ENCODE measurements around the gene DNAJB5. TPM values are rescaled to one million over a fixed set of nuclear protein-coding genes. Genes with fewer than 3 reads are reported as not detected.

DNAJB5 gene
- total RNA-seq, 3 donors from 2014 or later: 1.2 to 32.9 (median 5.8) TPM

GRCh38 chr9:35042891-35043545 lies 53.5 kb downstream of the DNAJB5 start:
- H3K36me3 ChIP-seq (ENCODE audit: low read depth): no peaks in the 10 kb centered on the region
- TF ChIP-seq, protein P1, sequence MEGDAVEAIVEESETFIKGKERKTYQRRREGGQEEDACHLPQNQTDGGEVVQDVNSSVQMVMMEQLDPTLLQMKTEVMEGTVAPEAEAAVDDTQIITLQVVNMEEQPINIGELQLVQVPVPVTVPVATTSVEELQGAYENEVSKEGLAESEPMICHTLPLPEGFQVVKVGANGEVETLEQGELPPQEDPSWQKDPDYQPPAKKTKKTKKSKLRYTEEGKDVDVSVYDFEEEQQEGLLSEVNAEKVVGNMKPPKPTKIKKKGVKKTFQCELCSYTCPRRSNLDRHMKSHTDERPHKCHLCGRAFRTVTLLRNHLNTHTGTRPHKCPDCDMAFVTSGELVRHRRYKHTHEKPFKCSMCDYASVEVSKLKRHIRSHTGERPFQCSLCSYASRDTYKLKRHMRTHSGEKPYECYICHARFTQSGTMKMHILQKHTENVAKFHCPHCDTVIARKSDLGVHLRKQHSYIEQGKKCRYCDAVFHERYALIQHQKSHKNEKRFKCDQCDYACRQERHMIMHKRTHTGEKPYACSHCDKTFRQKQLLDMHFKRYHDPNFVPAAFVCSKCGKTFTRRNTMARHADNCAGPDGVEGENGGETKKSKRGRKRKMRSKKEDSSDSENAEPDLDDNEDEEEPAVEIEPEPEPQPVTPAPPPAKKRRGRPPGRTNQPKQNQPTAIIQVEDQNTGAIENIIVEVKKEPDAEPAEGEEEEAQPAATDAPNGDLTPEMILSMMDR (IDR thresholded peaks at IDR 0.05): no peak
- H3K9me3 ChIP-seq: no peaks in the 10 kb centered on the region
- DNase-seq (no peak), ATAC-seq (no peak)
- intact Hi-C loops (cut with DNase I, micrococcal nuclease): no loop called here
- no peak overlapping the region for H3K4me3 ChIP-seq
- no peaks in the 10 kb centered on the region for H3K4me1 ChIP-seq (ENCODE audit: low read depth)

GRCh38 chr9:35044071-35044470 lies 54.5 kb downstream of the DNAJB5 start:
- intact Hi-C loops (cut with DNase I, micrococcal nuclease): no loop called here
- DNase-seq: no peak
- TF ChIP-seq, protein P1 (IDR thresholded peaks at IDR 0.05): no peak
- Histone ChIP-seq H3K4me3 (no peak overlapping the region), H3K36me3 (ENCODE audit: low read depth) (no peaks in the 10 kb centered on the region), H3K4me1 (ENCODE audit: low read depth) (no peaks in the 10 kb centered on the region), H3K9me3 (no peaks in the 10 kb centered on the region)
- no peak for ATAC-seq

Other genes with a start within 250 kb of the DNAJB5 start
- gene PHF24, start 31.5 kb upstream of the DNAJB5 start, total RNA-seq: 1 to 10 TPM in 1 of 3 donors, under 1 TPM in 1, not detected in 1; 0.55 to 1.3 TPM
- 100 to 1,000 TPM; 150 to 193 (median 174) TPM for gene VCP, start 82.9 kb downstream of the DNAJB5 start, total RNA-seq
- 10 to 100 TPM; 19.0 to 22.7 (median 20.7) TPM for gene FANCG, start 90.2 kb downstream of the DNAJB5 start, total RNA-seq
- 10 to 100 TPM; 22.3 to 35.8 (median 32.9) TPM for gene PIGO, start 106.8 kb downstream of the DNAJB5 start, total RNA-seq
- gene STOML2, start 113.4 kb downstream of the DNAJB5 start, total RNA-seq: 100 to 1,000 TPM in 2 of 3 donors, 10 to 100 TPM in 1; 96.3 to 109 (median 100) TPM
- gene ATOSB, start 126.1 kb downstream of the DNAJB5 start, total RNA-seq: 10 to 100 TPM; 32.3 to 35.0 (median 32.9) TPM
- 10 to 100 TPM; 42.9 to 68.2 (median 50.9) TPM for gene UNC13B, start 172.3 kb downstream of the DNAJB5 start, total RNA-seq